Suprapubic skin (tissue), 3 donors: Measurements from ENCODE around the gene KIZ.

ENCODE experiments used
- CTCF ChIP-seq, 2 donors: fragments of 200-600 bp in 1 of 2; fragments of 450-650 bp in 1 of 2; sonication (generic) in 1 of 2; IDR thresholded peaks; one replicate each; pipeline ENCODE4 v1.5.1; 2016 to 2019; ENCODE audit warnings: antibody characterized with exemption in 2 of 2, mild to moderate bottlenecking in 1 of 2, moderate library complexity in 1 of 2
- POLR2AphosphoS5 ChIP-seq, 3 donors: sonication (generic); formaldehyde crosslinking; IDR thresholded peaks; one replicate each; pipeline ENCODE4 v1.6.1; 2017; ENCODE audit warnings: antibody characterized with exemption in 3 of 3

DNA sequence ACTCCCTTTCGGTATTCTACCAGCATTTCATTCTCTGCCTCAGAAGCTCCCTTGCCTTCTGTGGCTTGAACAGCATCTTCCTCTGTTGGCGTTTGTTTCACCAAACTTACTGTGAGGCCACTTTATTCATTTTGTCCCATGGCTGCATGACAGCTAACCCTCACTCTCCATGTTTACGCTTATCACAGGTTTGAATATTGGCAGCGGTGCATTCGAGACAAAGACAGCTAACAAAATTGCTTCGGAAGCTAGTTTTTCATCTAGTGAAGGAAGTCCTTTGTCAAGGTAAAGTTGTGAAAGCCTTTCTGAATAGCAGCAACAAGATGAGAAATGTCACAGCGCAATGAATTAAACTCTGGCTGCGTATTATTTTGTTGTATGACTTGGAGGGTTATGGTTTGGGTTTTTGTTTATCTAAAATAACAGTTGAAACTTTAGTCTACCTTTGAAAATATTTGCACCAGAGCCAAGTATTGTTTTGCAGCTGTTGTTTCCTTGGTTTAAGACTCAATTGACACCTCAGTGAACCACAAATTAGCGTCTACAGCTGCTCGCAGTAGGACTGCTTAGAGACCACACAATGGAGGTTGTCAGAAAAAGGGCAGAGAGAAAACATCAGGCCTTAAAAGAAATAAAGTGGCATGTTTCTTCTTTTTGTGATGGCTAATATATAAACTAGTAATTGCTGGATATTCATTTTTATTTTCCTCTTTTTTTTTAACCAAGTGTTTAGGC lies 106.8 kb downstream of the KIZ start:
- TF ChIP-seq CTCF (IDR thresholded peaks at IDR 0.05) (no peak), POLR2AphosphoS5 (IDR thresholded peaks at IDR 0.05) (no peak)
